Nucleus accumbens (tissue), 56 donors: ENCODE measurements around the gene KCND1.

ENCODE experiments used
- DNase-seq, 56 donors: peaks; one replicate each; lab custom pipeline; 2025; lab: John Stamatoyannopoulos, UW

KCND1 gene

GRCh38 chrX:48975541-48975940 lies 3.9 kb upstream of the KCND1 start:
- no peak for DNase-seq

GRCh38 chrX:48975041-48975440 lies 3.4 kb upstream of the KCND1 start:
- DNase-seq: no peak

DNA sequence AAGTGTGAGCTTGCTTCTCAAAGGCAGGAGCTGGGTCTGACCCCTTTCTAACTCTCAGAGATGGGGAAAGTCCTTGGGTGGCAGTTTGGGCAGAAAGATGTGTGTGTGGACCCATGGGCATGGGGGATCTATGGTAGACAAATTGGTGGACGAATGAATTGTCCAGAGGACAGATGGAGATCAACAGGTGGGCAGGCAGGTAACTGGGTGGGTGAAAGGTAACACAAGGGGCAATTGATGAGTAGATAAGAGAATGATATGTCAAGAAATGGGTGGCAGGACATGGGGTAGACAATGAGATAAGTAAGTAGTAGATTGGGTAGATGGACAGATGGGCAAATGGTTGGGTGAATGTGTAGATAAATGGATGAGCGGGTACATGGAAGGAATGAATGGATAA lies 2.9 kb upstream of the KCND1 start:
- no peak for DNase-seq

- no peak for DNase-seq
Measured at GRCh38 chrX:48974033-48974432, 2.4 kb upstream of the KCND1 start.

DNA sequence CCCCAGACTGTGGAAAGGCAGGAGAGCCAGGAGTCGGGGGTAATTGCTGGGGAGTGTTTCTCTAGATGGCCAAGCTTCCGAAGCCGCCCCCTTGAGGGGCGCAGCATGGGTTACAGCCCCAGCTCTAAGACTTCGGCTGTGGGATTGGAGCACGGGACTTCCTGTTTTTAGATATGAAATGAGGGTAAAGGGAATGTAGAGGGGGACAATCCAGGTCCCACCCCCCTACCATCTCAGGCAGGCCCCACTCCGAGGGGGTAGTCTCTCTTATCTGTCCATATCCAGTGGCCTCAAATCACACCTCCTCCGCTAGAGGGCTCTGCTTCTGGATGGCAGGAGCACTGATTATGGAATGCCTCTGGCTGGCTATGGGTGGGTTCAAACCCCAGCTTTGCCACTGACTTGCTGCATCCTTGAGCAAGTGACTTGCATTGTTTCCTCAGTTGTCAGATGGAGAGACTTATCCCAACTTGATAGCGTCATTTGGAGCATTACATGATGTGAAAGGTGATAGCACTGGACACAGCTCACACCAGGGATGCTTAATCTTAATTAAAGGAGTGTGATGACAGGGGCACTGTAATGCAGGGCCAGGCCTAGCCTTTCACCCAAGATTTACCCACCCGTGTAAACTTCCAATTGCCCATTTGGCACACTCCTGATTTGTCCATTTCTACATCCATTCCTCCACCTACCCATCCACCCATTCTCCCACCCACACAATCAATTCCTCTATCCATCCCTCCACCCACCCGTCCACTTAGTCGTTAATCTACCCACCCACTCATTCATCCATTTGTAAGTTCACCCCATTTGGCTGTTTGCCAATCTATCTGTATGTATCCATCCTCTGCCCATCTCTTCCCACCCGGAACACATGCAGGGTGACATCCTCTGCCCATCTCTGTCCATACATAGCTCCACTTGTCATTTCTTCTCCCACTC lies 848 bp upstream of the KCND1 start:
- peak in 18 of 56 donors; percentile 0 to 40 (median 4) for DNase-seq

GRCh38 chrX:48969471-48969870 lies 2.2 kb downstream of the KCND1 start:
- no peak for DNase-seq

DNA sequence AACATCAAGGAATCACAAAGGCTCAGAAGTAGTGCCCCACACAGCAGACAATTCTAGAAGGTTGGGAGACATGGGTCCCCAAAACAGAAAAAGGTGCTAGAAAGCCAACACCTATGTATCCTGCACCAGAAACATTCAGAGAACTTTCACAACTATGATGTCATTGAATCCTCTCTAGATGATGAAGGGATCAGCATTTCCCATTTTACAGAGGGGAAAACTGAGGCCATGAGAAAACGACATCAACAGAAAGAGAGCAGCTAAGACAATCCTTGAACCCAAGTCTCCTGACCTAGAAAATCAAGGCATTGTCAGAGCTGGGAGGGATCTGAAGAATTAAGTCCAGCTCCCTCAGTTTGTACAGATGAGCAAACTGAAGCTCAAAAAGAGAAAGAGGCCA lies 3.3 kb downstream of the KCND1 start:
- DNase-seq: no peak

GRCh38 chrX:48966796-48967579 lies 4.7 kb downstream of the KCND1 start:
- DNase-seq: no peak

GRCh38 chrX:48965959-48966358 lies 5.7 kb downstream of the KCND1 start:
- no peak for DNase-seq

GRCh38 chrX:48961585-48962091 lies 10.0 kb downstream of the KCND1 start:
- no peak for DNase-seq

- no peak for DNase-seq
Measured at GRCh38 chrX:48960291-48960690, 11.4 kb downstream of the KCND1 start.

DNA sequence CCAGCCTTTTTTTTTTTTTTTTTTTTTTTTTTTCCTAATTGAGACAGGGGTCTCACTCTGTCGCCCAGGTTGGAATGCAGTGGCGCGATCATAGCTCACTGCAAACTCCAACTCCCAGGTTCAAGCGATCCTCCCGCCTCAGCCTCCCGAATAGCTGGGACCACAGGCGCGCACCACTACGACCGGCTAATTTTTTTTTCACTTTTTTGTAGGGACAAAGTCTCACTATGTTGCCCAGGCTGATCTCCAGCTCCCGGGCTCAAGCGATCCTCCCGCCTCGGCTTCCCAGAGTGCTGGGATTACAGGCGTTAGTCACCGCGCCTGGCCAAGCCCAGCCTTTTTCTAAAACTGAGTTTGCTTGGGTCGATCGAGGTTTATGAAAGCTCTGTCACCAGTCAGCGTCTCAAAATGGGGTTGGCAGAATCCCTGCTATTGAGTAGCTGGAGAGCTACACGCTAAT lies 13.0 kb downstream of the KCND1 start:
- peak in 10 of 56 donors; percentile 16 to 37 (median 28) for DNase-seq

DNA sequence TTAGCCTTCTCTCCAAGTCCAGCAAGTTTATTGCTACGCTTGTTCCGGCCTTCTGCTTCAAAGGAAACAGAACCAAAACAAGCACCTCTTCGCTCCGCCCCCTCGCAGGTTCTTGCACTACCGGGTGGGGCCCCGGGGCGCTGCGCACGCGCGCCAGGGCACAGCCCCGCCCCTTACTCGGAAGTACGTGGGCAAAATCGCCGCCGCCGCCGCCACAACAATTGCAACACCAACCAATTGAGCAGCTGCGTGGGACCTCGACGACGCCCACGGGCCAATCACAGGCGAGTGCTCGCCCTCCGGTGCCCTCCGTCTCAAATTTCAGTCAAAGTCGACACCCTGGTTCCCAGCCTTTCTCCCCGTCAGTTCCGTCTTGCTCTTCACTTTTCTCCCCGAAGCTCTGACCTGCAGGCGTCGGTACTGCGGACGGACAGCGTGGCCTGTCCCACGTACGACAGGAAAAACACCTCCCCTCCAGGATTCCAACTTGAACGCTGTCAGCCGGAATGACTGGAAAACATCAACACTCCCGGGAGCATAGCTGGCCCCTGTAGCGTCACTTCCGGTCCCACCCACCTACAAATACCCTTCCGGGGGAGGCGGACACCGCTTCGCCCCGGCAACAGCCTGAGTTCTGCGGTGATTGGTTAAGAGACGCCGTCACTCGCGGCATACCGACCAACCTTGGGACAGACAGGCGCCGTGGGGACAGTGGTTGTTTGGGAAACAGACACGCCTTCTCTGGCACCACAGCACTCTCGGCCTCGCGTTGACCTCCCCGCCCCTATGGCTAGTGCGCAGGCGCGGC lies 13.6 kb downstream of the KCND1 start:
- DNase-seq: peak; percentile 50 to 98 (median 91)

GRCh38 chrX:48957477-48957826 lies 14.2 kb downstream of the KCND1 start, which contains the start of gene OTUD5:
Gene OTUD5 (minus strand): TSS chrX:48957607. CDS start chrX:48957570, 37 bp downstream.
- peak in 50 of 56 donors; percentile 11 to 83 (median 62) for DNase-seq

- peak in 6 of 56 donors; percentile 0 to 22 (median 2) for DNase-seq
Measured at GRCh38 chrX:48956728-48957414, 14.8 kb downstream of the KCND1 start.

DNA sequence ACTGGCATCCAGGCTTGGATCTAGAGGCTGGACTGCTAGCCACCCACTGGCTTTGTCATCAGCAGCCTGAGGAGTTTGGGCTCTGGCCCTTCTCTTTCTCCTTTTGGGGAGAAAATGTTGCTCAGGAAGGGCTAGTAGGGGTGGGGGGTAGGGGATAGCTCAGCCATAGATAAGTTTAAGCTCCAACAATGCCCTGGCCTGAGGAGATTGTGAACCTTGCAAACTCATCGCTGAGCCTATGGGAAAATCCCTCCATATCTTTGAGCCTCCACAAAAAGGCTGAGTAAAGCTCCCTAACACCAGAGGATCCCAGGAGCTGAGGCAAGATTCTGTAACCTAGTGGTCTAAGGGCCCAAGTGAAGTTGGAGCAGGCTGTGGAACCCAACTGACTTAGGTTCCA lies 23.1 kb downstream of the KCND1 start:
- no peak for DNase-seq

- DNase-seq: peak in 23 of 56 donors; percentile 0 to 54 (median 10)
Measured at GRCh38 chrX:48945517-48946348, 25.9 kb downstream of the KCND1 start.

DNA sequence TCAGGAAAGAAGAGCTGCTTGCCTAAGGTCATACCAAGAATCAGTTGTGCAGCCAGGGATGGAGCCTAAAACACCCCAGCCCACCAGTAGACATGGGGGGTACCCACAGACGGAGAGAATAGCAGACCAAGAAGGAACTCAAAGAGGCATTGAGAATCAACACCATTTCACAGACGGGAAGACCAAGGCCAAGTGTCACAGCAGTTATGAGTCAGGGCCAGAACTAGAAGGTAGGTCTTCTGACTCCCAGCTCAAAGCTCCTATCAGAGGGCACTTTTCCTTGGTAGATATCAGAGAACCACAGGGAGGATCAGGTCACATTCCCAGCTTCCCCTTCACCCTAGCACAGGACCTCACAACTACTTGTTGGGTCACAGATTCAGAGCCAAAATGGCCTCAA lies 28.7 kb downstream of the KCND1 start:
- DNase-seq: no peak
